ENCODE data around the gene GVQW3. TPM values are rescaled to one million over a fixed set of nuclear protein-coding genes. Genes with fewer than 3 reads are reported as not detected.

GVQW3 gene
- total RNA-seq, 1 experiment from 2014 or later: 4.7 TPM

- Histone ChIP-seq H4K20me1 (ENCODE audit: insufficient read depth) (peaks cover 2% of the 10 kb centered on the region; the same call in 1 of the 2 replicates), H3K9me3 (ENCODE audit: control insufficient read depth in 1 of 2, insufficient read depth in 1 of 2, low read depth in 1 of 2, low read length in 2 of 2) (no peaks in the 10 kb centered on the region), H3K79me2 (ENCODE audit: insufficient read depth, low read length) (peaks cover 96% of the 10 kb centered on the region), H3K9me2 (ENCODE audit: insufficient read depth) (no peaks in the 10 kb centered on the region), H3K27ac (ENCODE audit: low read depth, low read length) (no peak overlapping the region), H3K27me3 (ENCODE audit: insufficient read depth, low read length) (no peaks in the 10 kb centered on the region), H3K9ac (ENCODE audit: low read length) (no peak overlapping the region), H2AFZ (ENCODE audit: low read depth, low read length, poor library complexity, severe bottlenecking) (no peak overlapping the region), H3K36me3 (ENCODE audit: control insufficient read depth in 1 of 2, insufficient read depth in 2 of 2, low read length in 2 of 2) (no peaks in the 10 kb centered on the region), H3K4me2 (ENCODE audit: low read length) (no peak overlapping the region), H3K4me1 (ENCODE audit: control insufficient read depth in 1 of 2, insufficient read depth in 2 of 2, low read length in 2 of 2) (peaks cover 7 to 12% of the 10 kb centered on the region in 2 experiments; a peak in 3 of 4 replicates), H3K4me3 (replicated peaks in 1 of 2; ENCODE audit: low read depth in 1 of 2, low read length in 2 of 2) (no peak overlapping the region)
- ChIA-PET CTCF (no interaction called here), RAD21 (ENCODE audit: low non-redundant PET in 1 of 2, low total read pairs in 2 of 2, uncharacterized antibody in 2 of 2, unreplicated experiment in 2 of 2) (no interaction called here), POLR2A (no interaction called here)
- TF ChIP-seq SIN3A (IDR thresholded peaks at IDR 0.05; ENCODE audit: low read depth) (no peak), FOSL1 (IDR thresholded peaks at IDR 0.05; ENCODE audit: low read depth) (no peak), REST (IDR thresholded peaks at IDR 0.05; ENCODE audit: low read depth) (no peak), EZH2phosphoT487 (IDR thresholded peaks at IDR 0.05; ENCODE audit: borderline replicate concordance) (no peak), CEBPB (IDR thresholded peaks at IDR 0.05; ENCODE audit: low read depth) (no peak), CTCF (IDR thresholded peaks at IDR 0.05 in 2 of 3, conservative IDR thresholded peaks at IDR 0.05 in 1 of 3; ENCODE audit: borderline replicate concordance in 1 of 3, insufficient read depth in 1 of 3, low read depth in 2 of 3, low read length in 2 of 3) (no peak), ELF1 (IDR thresholded peaks at IDR 0.05; ENCODE audit: borderline replicate concordance, low read depth) (no peak), RAD21 (IDR thresholded peaks at IDR 0.05; ENCODE audit: low read depth) (no peak), POLR2AphosphoS5 (IDR thresholded peaks at IDR 0.05; ENCODE audit: low read depth, low read length) (no peak), SP1 (IDR thresholded peaks at IDR 0.05; ENCODE audit: low read depth) (no peak), POLR2A (IDR thresholded peaks at IDR 0.05; ENCODE audit: borderline replicate concordance, extremely low read depth, insufficient read depth, insufficient read length) (no peak), JUND (IDR thresholded peaks at IDR 0.05) (no peak), EGR1 (IDR thresholded peaks at IDR 0.05; ENCODE audit: low read depth) (no peak), SRF (IDR thresholded peaks at IDR 0.05; ENCODE audit: low read depth) (no peak), ZFX (IDR thresholded peaks at IDR 0.05) (no peak), YY1 (IDR thresholded peaks at IDR 0.05; ENCODE audit: extremely low read depth, insufficient replicate concordance, low read depth, low read length) (no peak), CBX3 (IDR thresholded peaks at IDR 0.05; ENCODE audit: low read depth) (no peak), ATF3 (IDR thresholded peaks at IDR 0.05) (no peak)
- no peak for DNase-seq (ENCODE audit: low read depth, low spot score)
- ATAC-seq: no peak
- BruUV-seq (replicated peaks): no TSS peak
- intact Hi-C loops (cut with micrococcal nuclease): no loop called here
Measured at GRCh38 chr11:76369406-76369805, 11.7 kb upstream of the GVQW3 start.

All from HCT116 (cell line).